ENCODE results near the gene ZNF710.

The ZNF710 gene

GRCh38 chr15:90039996-90040395 is 38.9 kb downstream of the ZNF710 start:
- DNase-seq (ENCODE audit: low spot score): no peak

- no peak for DNase-seq (ENCODE audit: low spot score)
Measured at GRCh38 chr15:90040618-90041017, 39.5 kb downstream of the ZNF710 start.

GRCh38 chr15:90042356-90042755 is 41.2 kb downstream of the ZNF710 start:
- no peak for DNase-seq (ENCODE audit: low spot score)

GRCh38 chr15:90042766-90043529 is 41.8 kb downstream of the ZNF710 start:
- DNase-seq (ENCODE audit: low spot score): no peak

- no peak for DNase-seq (ENCODE audit: low spot score)
Measured at GRCh38 chr15:90043530-90044010, 42.4 kb downstream of the ZNF710 start.

GRCh38 chr15:90044191-90044590 is 43.1 kb downstream of the ZNF710 start:
- DNase-seq (ENCODE audit: low spot score): no peak

GRCh38 chr15:90044916-90045371 is 43.8 kb downstream of the ZNF710 start:
- no peak for DNase-seq (ENCODE audit: low spot score)

GRCh38 chr15:90046289-90046688 is 45.2 kb downstream of the ZNF710 start:
- DNase-seq (ENCODE audit: low spot score): no peak

GRCh38 chr15:90046911-90047392 is 45.8 kb downstream of the ZNF710 start:
- DNase-seq (ENCODE audit: low spot score): no peak

- DNase-seq (ENCODE audit: low spot score): no peak
Measured at GRCh38 chr15:90047956-90048575, 46.9 kb downstream of the ZNF710 start.

GRCh38 chr15:90049030-90049429 is 47.9 kb downstream of the ZNF710 start:
- no peak for DNase-seq (ENCODE audit: low spot score)

GRCh38 chr15:90049666-90050604 is 48.8 kb downstream of the ZNF710 start:
- no peak for DNase-seq (ENCODE audit: low spot score)

- DNase-seq (ENCODE audit: low spot score): no peak
Measured at GRCh38 chr15:90051874-90052273, 50.8 kb downstream of the ZNF710 start.

- no peak for DNase-seq (ENCODE audit: low spot score)
Measured at GRCh38 chr15:90053685-90054466, 52.8 kb downstream of the ZNF710 start.

GRCh38 chr15:90054618-90055097 is 53.5 kb downstream of the ZNF710 start:
- peak; percentile 37 for DNase-seq (ENCODE audit: low spot score)

GRCh38 chr15:90055182-90055581 is 54.1 kb downstream of the ZNF710 start:
- DNase-seq (ENCODE audit: low spot score): no peak

GRCh38 chr15:90056529-90056928 is 55.4 kb downstream of the ZNF710 start:
- DNase-seq (ENCODE audit: low spot score): no peak

- no peak for DNase-seq (ENCODE audit: low spot score)
Measured at GRCh38 chr15:90058308-90058707, 57.2 kb downstream of the ZNF710 start.

- DNase-seq (ENCODE audit: low spot score): no peak
Measured at GRCh38 chr15:90058775-90059174, 57.7 kb downstream of the ZNF710 start.

- peak; percentile 81 for DNase-seq (ENCODE audit: low spot score)
Measured at GRCh38 chr15:90059208-90059985, 58.3 kb downstream of the ZNF710 start.

All from pons (tissue), 1 donor.